T-helper 2 cell treated with Interferon-gamma antibody and Interleukin-4, amounts not matched to agents 5 μg/mL and 100 μg/mL, for 36 hours (primary cell): ENCODE results near the gene HEPN1.
A peak's percentile ranks its signal among the peaks of the same experiment; 100 is the strongest.

ENCODE experiments used
- DNase-seq: peaks from one replicate; pipeline ENCODE4 v3.0.0; 2021; ENCODE audit warnings: low spot score
- H3K27ac Mint-ChIP-seq: one replicate; pipeline ENCODE4 v1.8.0; 2021; ENCODE audit warnings: mild to moderate bottlenecking, mixed read lengths
- H3K27me3 Mint-ChIP-seq: one replicate; pipeline ENCODE4 v1.8.0; 2021; ENCODE audit warnings: low read depth, mixed read lengths
- H3K36me3 Mint-ChIP-seq: one replicate; pipeline ENCODE4 v1.8.0; 2021; ENCODE audit warnings: low read depth, mixed read lengths
- H3K4me1 Mint-ChIP-seq: one replicate; pipeline ENCODE4 v1.8.0; 2021; ENCODE audit warnings: low read depth, mixed read lengths
- H3K4me3 Mint-ChIP-seq: one replicate; pipeline ENCODE4 v1.8.0; 2022; ENCODE audit warnings: mild to moderate bottlenecking, moderate library complexity, mixed read lengths
- H3K9me3 Mint-ChIP-seq: one replicate; pipeline ENCODE4 v1.8.0; 2021; ENCODE audit warnings: mixed read lengths

The HEPN1 gene

DNA sequence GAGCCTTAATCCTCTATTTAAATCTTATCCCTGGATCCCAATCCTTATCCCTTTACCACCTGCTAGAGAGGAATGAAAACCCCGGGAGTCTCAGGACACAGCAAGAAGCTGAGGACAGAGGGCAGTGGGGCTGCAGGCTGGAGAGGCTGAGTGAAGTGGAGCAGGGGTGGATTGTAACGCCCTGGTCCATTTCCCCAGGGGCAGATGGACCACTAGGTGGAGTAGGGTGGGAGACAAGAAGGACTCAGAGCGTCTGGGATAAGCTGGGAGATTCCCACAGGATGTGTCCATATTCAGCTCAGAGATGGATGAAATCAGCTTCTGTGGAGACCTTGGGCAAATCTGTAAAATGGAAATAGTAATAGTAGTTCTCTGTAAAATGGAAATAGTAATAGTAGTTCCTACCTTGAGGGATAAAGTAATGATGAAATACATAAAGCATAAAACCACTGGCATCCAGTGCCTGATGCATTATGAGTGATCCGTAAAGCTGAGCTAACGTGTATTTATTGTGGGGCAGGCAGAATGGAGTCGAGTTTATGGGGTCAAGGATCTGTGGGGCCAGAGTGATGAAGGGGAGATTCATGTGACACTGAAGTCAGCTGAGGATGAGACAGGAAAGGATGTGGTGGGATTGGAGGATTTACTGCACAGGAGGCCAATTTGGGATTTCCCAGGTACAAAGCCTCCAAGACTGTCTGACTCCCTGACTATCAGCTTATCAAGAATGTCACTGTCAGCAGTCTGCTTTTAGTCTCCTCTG is 19.5 kb upstream of the HEPN1 start:
- H3K4me3 Mint-ChIP-seq: no peak overlapping the region
- H3K9me3 Mint-ChIP-seq: no peaks in the 10 kb centered on the region
- peaks cover 34% of the 10 kb centered on the region for H3K27me3 Mint-ChIP-seq
- H3K4me1 Mint-ChIP-seq: peaks cover 2% of the 10 kb centered on the region
- no peak overlapping the region for H3K27ac Mint-ChIP-seq
- DNase-seq: no peak
- H3K36me3 Mint-ChIP-seq: no peaks in the 10 kb centered on the region

DNA sequence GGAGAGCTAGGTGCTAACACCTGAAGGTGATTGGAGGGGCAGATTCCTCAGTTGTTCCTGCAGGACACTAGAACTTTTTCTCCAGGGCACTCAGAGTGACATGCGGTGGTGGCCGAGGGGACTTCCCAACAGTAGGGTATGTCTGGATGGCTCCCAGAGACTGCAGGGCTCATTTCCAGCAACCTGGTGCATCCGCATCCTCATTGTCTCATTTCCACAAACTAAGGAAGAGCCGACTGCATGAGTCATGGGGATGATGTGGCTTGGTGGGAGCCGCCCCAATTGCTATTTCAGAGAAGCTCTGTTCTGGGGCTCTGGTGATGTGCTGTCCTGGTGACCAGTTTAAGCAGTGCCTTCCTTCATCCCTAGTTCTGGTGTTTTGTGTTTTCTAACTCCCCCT is 18.6 kb upstream of the HEPN1 start:
- Mint-ChIP-seq H3K27ac (no peak overlapping the region), H3K9me3 (no peaks in the 10 kb centered on the region), H3K27me3 (peaks cover 38% of the 10 kb centered on the region), H3K36me3 (no peaks in the 10 kb centered on the region), H3K4me1 (peaks cover 2% of the 10 kb centered on the region), H3K4me3 (no peak overlapping the region)
- no peak for DNase-seq

DNA sequence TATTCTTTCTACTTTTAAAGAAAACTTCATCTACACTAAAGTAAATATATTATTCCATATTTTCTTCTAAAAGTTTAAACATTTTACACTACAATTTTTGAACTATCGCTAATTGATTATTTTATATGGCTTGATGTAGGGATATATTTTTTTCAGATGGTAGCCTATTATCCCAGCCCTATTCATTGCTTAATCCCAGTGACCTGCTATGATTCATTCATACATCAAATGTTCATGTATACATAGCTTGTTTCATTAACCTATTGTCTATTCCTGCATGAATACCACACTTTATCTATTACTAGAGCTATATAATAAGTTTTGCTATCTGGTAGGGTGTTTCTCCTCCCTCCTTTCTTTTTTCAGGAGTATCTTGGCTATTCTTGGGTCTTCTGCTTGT is 16.4 kb upstream of the HEPN1 start:
- H3K9me3 Mint-ChIP-seq: no peaks in the 10 kb centered on the region
- H3K36me3 Mint-ChIP-seq: no peaks in the 10 kb centered on the region
- no peak overlapping the region for H3K4me3 Mint-ChIP-seq
- no peak for DNase-seq
- H3K4me1 Mint-ChIP-seq: no peaks in the 10 kb centered on the region
- no peak overlapping the region for H3K27ac Mint-ChIP-seq
- H3K27me3 Mint-ChIP-seq: peaks cover 39% of the 10 kb centered on the region

GRCh38 chr11:124915541-124916369 is 3.3 kb upstream of the HEPN1 start:
- Mint-ChIP-seq H3K9me3 (peaks cover 17% of the 10 kb centered on the region), H3K36me3 (no peaks in the 10 kb centered on the region), H3K27me3 (peaks cover 7% of the 10 kb centered on the region), H3K27ac (no peak overlapping the region), H3K4me3 (no peak overlapping the region), H3K4me1 (no peaks in the 10 kb centered on the region)
- no peak for DNase-seq

- Mint-ChIP-seq H3K36me3 (no peaks in the 10 kb centered on the region), H3K4me1 (no peaks in the 10 kb centered on the region), H3K9me3 (peaks cover 17% of the 10 kb centered on the region), H3K4me3 (no peak overlapping the region), H3K27me3 (peaks cover 7% of the 10 kb centered on the region), H3K27ac (no peak overlapping the region)
- no peak for DNase-seq
These were observed 2.7 kb upstream of the HEPN1 start for GRCh38 chr11:124916370-124916710.

DNA sequence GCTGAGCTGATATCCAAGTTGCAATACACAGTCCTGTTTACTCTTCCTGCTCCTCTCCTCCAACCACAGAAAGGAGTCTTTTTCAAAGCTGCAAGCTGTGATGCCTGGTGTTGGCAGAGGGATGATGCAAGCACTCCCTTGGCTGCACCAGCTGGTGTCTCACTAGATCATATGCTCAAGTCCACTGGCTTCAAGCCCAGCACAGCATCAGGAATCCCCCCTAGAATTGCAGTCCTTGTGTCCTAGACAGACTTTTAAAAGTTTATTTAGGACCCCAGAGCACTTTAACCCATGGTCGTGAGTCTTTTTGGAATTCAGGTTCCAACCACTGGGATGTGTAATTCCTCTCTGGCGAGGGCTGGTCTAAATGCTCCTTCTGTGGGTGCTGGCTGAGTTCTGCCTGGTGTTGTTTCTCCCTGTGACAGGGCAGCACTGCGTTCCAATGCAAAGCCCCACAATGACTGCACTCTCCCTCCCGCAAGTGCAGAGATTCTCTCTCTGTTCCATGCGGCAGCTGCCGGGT is 1.9 kb upstream of the HEPN1 start:
- H3K36me3 Mint-ChIP-seq: no peaks in the 10 kb centered on the region
- no peak for DNase-seq
- peaks cover 9% of the 10 kb centered on the region for H3K9me3 Mint-ChIP-seq
- peaks cover 7% of the 10 kb centered on the region for H3K27me3 Mint-ChIP-seq
- no peak overlapping the region for H3K4me3 Mint-ChIP-seq
- no peak overlapping the region for H3K27ac Mint-ChIP-seq
- H3K4me1 Mint-ChIP-seq: peaks cover 2% of the 10 kb centered on the region

DNA sequence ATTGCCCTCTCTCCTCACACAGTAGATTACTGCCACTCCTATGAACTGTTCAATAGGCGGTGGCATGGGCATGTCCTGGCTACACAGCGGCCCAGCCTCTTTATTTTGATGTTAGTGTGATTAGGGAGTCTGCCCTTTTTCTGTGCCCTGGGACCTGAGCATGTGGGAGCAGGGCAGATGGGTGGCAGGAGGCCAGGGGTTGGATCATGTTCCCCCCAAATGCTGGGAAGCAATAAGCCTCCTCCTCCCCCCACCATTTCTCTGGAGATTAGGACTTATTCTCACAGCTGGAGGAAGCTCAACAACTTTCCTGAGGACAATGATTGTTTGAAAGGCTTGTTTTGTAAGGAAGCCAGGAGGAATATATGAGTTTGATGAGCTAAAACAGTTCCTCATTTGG is 848 bp downstream of the HEPN1 start:
- H3K36me3 Mint-ChIP-seq: no peaks in the 10 kb centered on the region
- H3K4me3 Mint-ChIP-seq: no peak overlapping the region
- no peak overlapping the region for H3K27ac Mint-ChIP-seq
- H3K27me3 Mint-ChIP-seq: peaks cover 6% of the 10 kb centered on the region
- no peaks in the 10 kb centered on the region for H3K9me3 Mint-ChIP-seq
- DNase-seq: no peak
- peaks cover 12% of the 10 kb centered on the region for H3K4me1 Mint-ChIP-seq

- no peaks in the 10 kb centered on the region for H3K9me3 Mint-ChIP-seq
- no peak for DNase-seq
- no peak overlapping the region for H3K27ac Mint-ChIP-seq
- peak overlapping the region; percentile 40 for H3K4me3 Mint-ChIP-seq
- peaks cover 2% of the 10 kb centered on the region for H3K27me3 Mint-ChIP-seq
- no peaks in the 10 kb centered on the region for H3K36me3 Mint-ChIP-seq
- H3K4me1 Mint-ChIP-seq: peaks cover 12% of the 10 kb centered on the region
These were observed 1.3 kb downstream of the HEPN1 start for GRCh38 chr11:124920356-124920755.

DNA sequence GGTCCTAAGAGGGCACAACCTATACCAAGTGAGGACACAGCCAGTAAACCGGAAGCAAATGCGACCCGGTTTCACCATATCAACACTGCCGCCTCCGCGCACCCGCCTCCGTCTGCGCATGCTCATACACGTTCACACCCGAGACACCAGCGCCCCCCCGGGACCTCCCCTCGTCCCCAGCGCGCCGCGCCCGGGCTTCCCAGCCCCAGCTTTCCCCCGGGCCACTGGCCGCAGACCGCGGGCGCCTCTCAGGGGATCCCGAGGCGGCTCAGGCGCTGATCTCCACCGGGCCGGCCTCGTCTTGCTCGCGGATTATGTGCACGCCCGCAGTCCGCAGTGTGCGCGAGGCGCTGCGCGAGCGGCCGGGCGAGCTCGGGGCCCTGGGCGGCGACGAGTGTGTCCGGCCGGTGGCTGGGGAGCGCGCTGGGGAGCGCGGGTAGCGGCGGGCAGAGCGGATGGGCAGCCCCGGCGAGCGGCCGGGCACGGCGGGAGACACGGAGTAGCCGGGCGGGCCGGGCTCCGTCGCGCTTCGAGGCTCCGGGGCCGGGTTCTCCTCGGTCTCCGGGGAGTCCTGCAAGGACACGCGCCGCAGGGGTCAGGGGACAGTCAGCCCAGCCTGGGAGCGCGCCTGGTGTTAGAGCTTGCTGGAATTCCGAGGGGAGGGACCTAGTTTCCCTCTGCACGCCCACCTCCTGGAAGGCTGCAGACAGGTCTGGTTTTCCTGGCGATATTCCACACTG is 2.0 kb downstream of the HEPN1 start:
- Mint-ChIP-seq H3K4me1 (peaks cover 12% of the 10 kb centered on the region), H3K4me3 (peak overlapping the region; percentile 40), H3K27me3 (peaks cover 2% of the 10 kb centered on the region), H3K36me3 (no peaks in the 10 kb centered on the region), H3K27ac (no peak overlapping the region), H3K9me3 (no peaks in the 10 kb centered on the region)
- peak; percentile 76 for DNase-seq

DNA sequence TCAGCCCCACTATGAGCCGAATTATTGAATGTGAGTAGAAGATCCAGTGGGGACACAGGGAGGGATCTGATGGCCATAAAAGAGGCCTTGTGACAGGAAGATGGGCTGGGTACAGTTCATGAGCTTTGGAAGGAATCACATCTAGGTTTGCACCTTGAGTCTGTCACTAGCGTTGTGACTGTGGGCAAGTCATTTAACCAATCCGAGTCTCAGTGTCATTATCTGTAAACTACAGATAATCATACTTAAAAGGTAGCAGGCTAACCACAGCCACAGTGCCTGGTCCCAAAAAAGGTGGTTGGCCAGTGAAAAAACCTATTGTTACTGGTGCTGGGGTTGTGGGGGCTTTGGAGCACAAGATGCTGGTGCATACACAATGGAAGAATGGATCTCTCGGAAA is 3.8 kb downstream of the HEPN1 start:
- H3K27me3 Mint-ChIP-seq: peaks cover 2% of the 10 kb centered on the region
- H3K9me3 Mint-ChIP-seq: no peaks in the 10 kb centered on the region
- no peak overlapping the region for H3K4me3 Mint-ChIP-seq
- no peak for DNase-seq
- no peak overlapping the region for H3K27ac Mint-ChIP-seq
- H3K4me1 Mint-ChIP-seq: peaks cover 12% of the 10 kb centered on the region
- no peaks in the 10 kb centered on the region for H3K36me3 Mint-ChIP-seq

GRCh38 chr11:124923296-124923695 is 4.2 kb downstream of the HEPN1 start:
- Mint-ChIP-seq H3K27me3 (peaks cover 2% of the 10 kb centered on the region), H3K4me1 (peaks cover 12% of the 10 kb centered on the region), H3K4me3 (no peak overlapping the region), H3K36me3 (no peaks in the 10 kb centered on the region), H3K27ac (no peak overlapping the region), H3K9me3 (no peaks in the 10 kb centered on the region)
- no peak for DNase-seq

- Mint-ChIP-seq H3K4me3 (no peak overlapping the region), H3K36me3 (no peaks in the 10 kb centered on the region), H3K27ac (no peak overlapping the region), H3K27me3 (peaks cover 2% of the 10 kb centered on the region), H3K9me3 (no peaks in the 10 kb centered on the region), H3K4me1 (peaks cover 10% of the 10 kb centered on the region)
- DNase-seq: no peak
These were observed 10.1 kb downstream of the HEPN1 start for GRCh38 chr11:124928942-124929665.

GRCh38 chr11:124930799-124931198 is 11.7 kb downstream of the HEPN1 start:
- Mint-ChIP-seq H3K9me3 (no peaks in the 10 kb centered on the region), H3K36me3 (no peaks in the 10 kb centered on the region), H3K4me1 (peaks cover 10% of the 10 kb centered on the region), H3K27me3 (peaks cover 1% of the 10 kb centered on the region), H3K4me3 (peak overlapping the region; percentile 27), H3K27ac (peak overlapping the region; percentile 72)
- DNase-seq: no peak
